Epithelial cell of proximal tubule (primary cell): ENCODE data around the gene RPS15. TPM values are rescaled to one million over a fixed set of nuclear protein-coding genes. Genes with fewer than 3 reads are reported as not detected.

ENCODE experiments used
- DNase-seq: peaks from one replicate; pipeline ENCODE4 v3.0.0-alpha.2; 2011; ENCODE audit warnings: low read depth
- H3K4me3 ChIP-seq: 2 replicates; pipeline ENCODE4 v1.5.1; 2011; ENCODE audit warnings: low read depth, mild to moderate bottlenecking, low read length
- total RNA-seq: library from RNA; depleted of rRNA; stranded (reverse); fragments of >200 nt; gene quantifications from 2 replicates; pipeline ENCODE4 v1.2.3, GENCODE V29; 2015
- TF ChIP-seq, protein P1 (sequence below): conservative IDR thresholded peaks from 2 replicates; pipeline ENCODE4 v1.5.1; 2012; ENCODE audit warnings: low read depth, mild to moderate bottlenecking, low read length

Gene RPS15
- total RNA-seq, result 2,061 and 3,361 TPM in 2 replicates

DNA sequence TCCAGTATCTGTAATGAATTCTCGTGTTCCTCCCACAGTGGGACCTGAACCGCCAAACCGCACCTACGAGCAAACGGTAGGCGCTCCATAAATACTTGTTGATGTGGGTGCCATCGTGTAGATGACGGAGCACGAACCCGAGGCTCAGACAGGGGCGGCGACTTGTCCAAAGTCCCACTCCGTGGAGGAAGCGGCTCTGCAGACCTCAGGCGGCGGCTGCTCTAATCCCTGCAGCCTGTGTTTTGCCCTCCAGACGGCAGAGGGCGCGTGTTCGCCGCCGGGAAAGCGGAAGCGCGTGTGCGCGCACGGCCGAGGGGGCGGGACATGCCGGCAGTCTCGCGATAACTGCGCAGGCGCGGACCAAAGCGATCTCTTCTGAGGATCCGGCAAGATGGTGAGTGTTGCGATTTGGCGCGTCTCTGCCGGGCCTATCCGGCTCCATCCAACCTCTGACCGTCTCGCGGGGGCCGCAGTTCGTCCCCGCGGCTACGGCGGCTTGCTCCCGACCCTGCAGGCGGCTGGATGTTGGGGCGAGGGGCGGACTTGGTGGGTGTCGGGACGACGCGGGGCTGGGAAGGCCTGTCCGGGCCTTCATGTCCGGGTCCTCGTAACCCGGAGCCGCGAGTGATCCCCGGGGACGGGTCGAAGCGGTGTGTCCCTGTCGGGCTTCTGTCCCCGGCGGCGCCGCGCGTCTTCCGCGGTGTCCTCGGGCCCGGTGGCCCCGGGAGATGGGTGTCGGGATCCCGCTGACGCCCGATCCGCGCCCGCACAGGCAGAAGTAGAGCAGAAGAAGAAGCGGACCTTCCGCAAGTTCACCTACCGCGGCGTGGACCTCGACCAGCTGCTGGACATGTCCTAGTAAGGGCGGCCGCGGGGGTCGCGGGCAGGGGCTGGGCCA, at the start of gene RPS15:
RPS15 (plus strand) TSS at position 362 of the 898 bp plus-strand sequence; CDS start at position 392, 30 bp downstream.
- TF ChIP-seq, protein P1, sequence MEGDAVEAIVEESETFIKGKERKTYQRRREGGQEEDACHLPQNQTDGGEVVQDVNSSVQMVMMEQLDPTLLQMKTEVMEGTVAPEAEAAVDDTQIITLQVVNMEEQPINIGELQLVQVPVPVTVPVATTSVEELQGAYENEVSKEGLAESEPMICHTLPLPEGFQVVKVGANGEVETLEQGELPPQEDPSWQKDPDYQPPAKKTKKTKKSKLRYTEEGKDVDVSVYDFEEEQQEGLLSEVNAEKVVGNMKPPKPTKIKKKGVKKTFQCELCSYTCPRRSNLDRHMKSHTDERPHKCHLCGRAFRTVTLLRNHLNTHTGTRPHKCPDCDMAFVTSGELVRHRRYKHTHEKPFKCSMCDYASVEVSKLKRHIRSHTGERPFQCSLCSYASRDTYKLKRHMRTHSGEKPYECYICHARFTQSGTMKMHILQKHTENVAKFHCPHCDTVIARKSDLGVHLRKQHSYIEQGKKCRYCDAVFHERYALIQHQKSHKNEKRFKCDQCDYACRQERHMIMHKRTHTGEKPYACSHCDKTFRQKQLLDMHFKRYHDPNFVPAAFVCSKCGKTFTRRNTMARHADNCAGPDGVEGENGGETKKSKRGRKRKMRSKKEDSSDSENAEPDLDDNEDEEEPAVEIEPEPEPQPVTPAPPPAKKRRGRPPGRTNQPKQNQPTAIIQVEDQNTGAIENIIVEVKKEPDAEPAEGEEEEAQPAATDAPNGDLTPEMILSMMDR, result peak; percentile 82
- DNase-seq, result peak; percentile 58
- H3K4me3 ChIP-seq, result peak within 1 kb of the TSS; percentile 78

DNA sequence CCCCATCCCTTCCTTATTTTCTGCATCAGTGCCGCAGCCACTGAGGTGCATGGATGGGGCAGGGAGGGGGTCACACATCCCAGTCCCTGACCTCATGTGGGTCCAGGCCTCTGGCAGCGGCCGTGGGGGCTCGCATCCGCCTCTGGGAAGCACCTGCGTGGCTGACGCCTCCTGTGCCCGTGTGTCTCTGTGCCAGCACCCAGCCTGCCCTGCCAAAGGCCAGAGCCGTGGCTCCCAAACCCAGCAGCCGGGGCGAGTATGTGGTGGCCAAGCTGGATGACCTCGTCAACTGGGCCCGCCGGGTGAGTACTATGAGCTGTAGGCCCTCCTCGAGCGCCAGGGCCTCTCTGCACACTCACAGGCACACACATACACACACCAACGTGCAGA, 49.6 kb upstream of the RPS15 start:
- TF ChIP-seq, protein P1, result no peak
- DNase-seq, result no peak
- H3K4me3 ChIP-seq, result no peak overlapping the region

DNA sequence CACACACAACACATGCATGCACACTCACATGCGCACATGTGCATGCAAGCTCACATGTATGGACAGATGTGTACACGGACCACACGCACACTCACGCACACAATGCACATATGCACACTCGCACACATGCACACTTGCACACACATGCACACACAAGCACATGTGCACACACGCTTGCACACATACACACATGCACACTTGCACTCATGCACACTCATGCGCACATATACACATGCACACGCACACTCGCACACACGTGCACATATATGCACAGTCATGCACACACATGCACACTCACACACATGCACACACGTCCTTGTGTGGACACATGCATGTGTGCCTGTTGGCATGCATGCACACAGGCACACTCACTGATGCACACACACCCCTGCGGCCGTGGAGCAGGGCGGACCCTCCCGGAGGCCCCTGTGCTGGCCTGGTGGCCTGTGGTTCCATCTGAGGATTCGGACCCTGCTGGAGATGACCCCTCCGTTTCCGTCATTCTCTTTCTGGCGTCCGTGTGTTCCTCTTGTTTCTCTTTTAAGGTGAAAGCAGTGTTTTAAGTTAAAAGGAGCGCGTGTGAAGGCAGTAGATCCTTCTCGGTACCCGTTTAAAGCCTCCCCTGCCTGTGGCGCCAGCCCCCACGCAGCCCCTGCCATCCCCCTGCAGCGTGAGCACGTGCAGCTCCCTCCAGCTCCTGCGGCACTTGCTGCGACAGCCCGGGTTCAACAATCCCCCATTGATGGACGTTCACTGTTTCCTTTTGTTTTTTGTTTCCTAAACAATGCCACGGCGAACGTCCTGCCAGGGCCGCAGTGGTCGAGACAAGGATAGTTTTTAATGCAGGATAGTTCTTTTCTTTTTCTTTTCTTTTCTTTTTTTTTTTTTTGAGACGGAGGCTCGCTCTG, 48.9 kb upstream of the RPS15 start:
- TF ChIP-seq, protein P1, result no peak
- no peak overlapping the region for H3K4me3 ChIP-seq
- no peak for DNase-seq

DNA sequence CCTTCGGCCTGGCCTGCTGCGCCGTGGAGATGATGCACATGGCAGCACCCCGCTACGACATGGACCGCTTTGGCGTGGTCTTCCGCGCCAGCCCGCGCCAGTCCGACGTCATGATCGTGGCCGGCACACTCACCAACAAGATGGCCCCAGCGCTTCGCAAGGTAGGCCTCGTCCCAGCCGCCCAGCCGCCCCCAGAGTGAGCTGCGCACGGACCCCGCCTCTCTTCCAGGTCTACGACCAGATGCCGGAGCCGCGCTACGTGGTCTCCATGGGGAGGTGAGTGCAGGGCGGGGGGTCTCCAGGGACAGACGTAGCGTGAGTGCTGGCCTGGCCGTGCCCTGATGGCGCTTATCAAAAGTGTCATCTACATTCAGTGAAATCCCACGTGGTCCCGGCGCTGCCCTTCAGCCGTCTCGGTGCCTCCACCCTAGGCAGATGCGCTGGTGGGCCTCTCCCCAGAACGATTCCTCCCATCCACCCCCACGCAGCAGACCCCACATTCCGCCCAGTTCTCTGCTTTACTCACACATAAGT, 47.2 kb upstream of the RPS15 start:
- TF ChIP-seq, protein P1, result no peak
- DNase-seq, result no peak
- no peak overlapping the region for H3K4me3 ChIP-seq

DNA sequence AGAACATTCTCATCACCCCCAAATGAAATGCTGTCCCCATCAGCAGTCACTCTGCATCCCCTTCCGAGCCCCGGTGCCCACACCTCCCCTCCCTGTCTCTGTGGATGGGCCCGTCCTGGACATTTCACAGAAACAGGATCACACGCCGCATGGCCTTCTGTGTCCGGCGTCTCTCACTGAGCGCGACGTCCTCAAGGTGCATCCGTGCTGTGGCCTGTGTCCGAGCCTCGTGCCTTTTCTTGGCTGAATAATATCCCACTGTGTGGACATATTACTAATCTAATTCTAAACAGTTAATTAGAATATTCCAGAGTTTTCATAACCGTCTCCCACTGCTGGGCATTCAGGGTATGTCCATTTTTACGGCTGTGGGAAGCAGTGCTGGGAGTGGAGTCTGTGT, 45.8 kb upstream of the RPS15 start:
- TF ChIP-seq, protein P1, result no peak
- H3K4me3 ChIP-seq, result no peak overlapping the region
- no peak for DNase-seq

DNA sequence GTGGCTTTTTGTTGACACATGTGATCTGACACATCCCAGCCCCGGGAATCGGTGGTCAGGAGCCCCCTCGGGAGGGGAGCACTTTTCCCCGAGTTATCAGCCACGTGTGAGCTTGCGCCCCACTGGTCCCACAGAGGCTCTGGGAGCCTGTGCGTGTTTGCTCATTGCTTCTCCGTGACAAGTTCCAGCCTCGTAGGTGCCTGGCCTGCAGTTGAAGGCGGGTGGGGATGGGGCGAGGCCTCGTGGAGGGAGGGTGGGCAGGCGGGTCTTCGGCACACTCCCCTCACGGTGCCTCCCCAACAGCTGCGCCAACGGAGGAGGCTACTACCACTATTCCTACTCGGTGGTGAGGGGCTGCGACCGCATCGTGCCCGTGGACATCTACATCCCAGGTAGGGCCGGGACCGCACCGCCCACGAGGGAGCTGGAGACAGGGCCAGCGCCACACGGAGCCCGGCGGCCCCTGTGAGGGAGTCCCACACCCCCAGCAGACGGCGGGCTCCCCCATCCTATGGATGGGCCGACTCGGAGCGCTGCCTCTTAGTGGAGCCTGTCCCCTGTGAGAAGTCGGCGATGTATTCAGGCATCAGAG, 45.2 kb upstream of the RPS15 start:
- no peak overlapping the region for H3K4me3 ChIP-seq
- no peak for DNase-seq
- TF ChIP-seq, protein P1, result no peak
